ENCODE measurements around the gene CYP2J2.
"Not testable (repeated sequence)": the region's sequence is repeated elsewhere in the genome, so short reads cannot be mapped to it uniquely, and the experiment has no call there.

The CYP2J2 gene

GRCh38 chr1:59917785-59918180 is 8.8 kb downstream of the CYP2J2 start:
- no peak for DNase-seq

- no peak for DNase-seq
Measured at GRCh38 chr1:59917026-59917784, 9.4 kb downstream of the CYP2J2 start.

GRCh38 chr1:59915516-59915915 is 11.1 kb downstream of the CYP2J2 start:
- no peak for DNase-seq

GRCh38 chr1:59914791-59915286 is 11.7 kb downstream of the CYP2J2 start:
- DNase-seq: not testable (repeated sequence)

- no peak for DNase-seq
Measured at GRCh38 chr1:59908682-59909081, 17.9 kb downstream of the CYP2J2 start.

- no peak for DNase-seq
Measured at GRCh38 chr1:59908084-59908483, 18.5 kb downstream of the CYP2J2 start.

- no peak for DNase-seq
Measured at GRCh38 chr1:59906931-59907330, 19.6 kb downstream of the CYP2J2 start.

- no peak for DNase-seq
Measured at GRCh38 chr1:59903141-59903754, 23.3 kb downstream of the CYP2J2 start.

- DNase-seq: no peak
Measured at GRCh38 chr1:59901770-59902388, 24.7 kb downstream of the CYP2J2 start.

GRCh38 chr1:59900640-59901039 is 25.9 kb downstream of the CYP2J2 start:
- DNase-seq: no peak

GRCh38 chr1:59898927-59899326 is 27.6 kb downstream of the CYP2J2 start:
- no peak for DNase-seq

- DNase-seq: no peak
Measured at GRCh38 chr1:59897165-59897564, 29.4 kb downstream of the CYP2J2 start.

GRCh38 chr1:59892841-59893811 is 33.4 kb downstream of the CYP2J2 start:
- DNase-seq: no peak

GRCh38 chr1:59885160-59885832 is 41.3 kb downstream of the CYP2J2 start:
- no peak for DNase-seq

- DNase-seq: no peak
Measured at GRCh38 chr1:59880735-59881134, 45.8 kb downstream of the CYP2J2 start.

- no peak for DNase-seq
Measured at GRCh38 chr1:59879996-59880505, 46.5 kb downstream of the CYP2J2 start.

- DNase-seq: no peak
Measured at GRCh38 chr1:59879574-59879973, 47.0 kb downstream of the CYP2J2 start.

GRCh38 chr1:59878370-59878769 is 48.2 kb downstream of the CYP2J2 start:
- DNase-seq: no peak

GRCh38 chr1:59877108-59877682 is 49.4 kb downstream of the CYP2J2 start:
- no peak for DNase-seq

- DNase-seq: no peak
Measured at GRCh38 chr1:59871746-59872145, 54.8 kb downstream of the CYP2J2 start.

GRCh38 chr1:59866462-59866861 is 60.1 kb downstream of the CYP2J2 start:
- no peak for DNase-seq
